GM19193 (cell line): Measurements from ENCODE around the gene C2orf49.

ENCODE experiments used
- POLR2A ChIP-seq: IDR thresholded peaks from 4 replicates; pipeline ENCODE4 v1.6.1; 2011; ENCODE audit not compliant: insufficient read depth, insufficient read length; ENCODE audit errors: extremely low read depth

C2orf49 gene

DNA sequence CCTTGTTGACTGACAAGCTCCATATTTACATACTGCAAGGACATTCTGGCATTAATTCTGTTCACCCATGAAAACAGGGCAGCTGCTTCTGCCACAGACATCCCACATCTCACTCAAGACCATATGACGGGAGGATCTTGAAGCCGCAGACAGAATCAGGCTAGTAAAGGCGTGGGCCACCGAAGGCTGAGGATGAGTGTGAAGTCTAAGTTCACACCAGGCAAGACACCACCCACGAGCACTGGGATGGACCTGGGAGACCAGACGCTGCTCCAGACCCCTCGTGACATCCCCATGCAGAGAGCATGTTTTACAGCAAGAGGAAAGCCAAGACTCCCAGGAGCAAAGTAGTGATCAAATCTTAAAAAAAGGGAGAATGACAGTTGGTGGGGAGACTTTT lies 58.4 kb downstream of the C2orf49 start:
- TF ChIP-seq POLR2A = no peak

DNA sequence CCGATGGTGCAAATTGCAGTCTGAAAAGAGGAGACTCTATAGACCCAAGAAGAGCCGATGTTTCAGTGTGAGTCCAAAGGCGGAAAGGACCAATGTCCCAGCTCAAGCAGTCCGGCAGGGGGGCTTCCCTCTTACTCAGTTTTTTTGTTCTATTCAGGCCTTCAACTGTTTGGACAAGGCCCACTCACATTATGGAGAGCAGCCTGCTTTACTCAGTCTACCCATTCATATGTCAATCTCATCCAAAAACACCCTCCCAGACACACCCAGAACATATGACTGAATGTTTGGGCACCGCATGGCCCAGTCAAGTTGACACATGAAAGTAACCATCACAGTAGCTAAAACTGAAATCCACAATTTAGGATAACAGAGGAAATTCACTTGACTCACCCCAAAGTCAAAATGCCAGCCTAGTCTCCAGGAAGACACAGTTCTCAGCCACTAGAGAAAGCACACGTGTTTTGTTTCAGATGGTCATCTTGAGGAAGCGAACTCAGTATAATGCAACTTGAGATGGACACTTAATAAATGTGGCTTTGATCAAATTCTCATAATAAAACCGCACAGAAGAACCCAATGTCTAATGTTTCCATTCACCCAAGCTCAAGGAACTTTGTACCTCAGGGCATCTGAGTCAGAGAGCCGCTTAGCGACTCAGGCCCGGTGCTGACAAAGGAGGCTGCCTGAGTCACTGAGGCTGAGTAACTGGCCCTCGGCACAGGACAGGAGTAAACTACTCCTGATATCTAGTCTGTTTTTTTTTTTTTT lies 59.1 kb downstream of the C2orf49 start:
- no peak for TF ChIP-seq POLR2A

DNA sequence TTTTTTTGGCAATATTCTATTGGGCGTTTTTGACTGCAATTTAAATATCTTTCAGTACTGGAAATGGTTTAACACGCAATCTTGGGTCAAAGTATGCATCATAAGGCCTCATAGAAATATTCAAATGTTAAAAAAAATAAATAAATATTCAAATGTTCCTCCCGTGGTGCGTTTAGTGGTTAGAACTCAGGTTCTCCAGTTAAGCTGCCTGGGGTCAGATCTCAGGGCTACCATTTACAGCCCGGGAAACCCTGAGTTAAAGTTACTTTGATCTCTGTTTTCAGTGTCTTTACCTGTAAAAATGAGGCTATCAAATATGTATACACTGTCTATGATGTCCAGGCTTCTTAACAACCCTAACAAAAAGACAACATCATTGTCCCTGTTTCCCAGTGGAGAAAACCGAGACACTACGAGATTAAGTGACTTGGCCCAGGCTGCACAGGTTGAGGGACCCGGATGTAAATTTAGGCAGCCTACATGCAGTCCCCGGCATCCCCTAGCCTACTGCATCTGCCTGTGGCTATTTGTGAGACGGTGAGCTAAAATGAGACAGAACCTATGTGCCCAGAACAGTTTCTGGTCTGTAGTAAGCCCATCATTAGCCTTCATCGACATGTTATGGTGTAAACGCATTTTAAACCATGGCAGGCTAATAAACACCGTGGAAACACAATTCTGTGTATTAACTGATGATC lies 59.8 kb downstream of the C2orf49 start:
- no peak for TF ChIP-seq POLR2A

DNA sequence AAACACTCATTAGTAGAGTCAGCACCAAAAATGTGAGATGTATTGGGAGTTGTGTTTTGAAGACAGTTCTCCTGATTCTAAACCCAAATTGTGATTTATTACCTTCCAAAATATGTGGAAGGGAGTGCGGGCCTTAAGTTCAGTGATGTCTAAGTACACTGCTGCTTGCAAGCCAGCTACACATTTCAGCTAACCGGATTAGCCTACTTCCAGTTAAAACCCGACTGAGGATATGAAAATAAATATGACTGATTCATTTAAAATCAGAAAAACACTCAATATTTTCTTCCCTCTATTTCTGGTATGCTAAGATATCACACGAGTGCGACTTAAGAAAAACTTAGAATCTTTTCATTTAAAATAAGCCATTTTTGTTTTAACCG lies 60.6 kb downstream of the C2orf49 start:
- no peak for TF ChIP-seq POLR2A

DNA sequence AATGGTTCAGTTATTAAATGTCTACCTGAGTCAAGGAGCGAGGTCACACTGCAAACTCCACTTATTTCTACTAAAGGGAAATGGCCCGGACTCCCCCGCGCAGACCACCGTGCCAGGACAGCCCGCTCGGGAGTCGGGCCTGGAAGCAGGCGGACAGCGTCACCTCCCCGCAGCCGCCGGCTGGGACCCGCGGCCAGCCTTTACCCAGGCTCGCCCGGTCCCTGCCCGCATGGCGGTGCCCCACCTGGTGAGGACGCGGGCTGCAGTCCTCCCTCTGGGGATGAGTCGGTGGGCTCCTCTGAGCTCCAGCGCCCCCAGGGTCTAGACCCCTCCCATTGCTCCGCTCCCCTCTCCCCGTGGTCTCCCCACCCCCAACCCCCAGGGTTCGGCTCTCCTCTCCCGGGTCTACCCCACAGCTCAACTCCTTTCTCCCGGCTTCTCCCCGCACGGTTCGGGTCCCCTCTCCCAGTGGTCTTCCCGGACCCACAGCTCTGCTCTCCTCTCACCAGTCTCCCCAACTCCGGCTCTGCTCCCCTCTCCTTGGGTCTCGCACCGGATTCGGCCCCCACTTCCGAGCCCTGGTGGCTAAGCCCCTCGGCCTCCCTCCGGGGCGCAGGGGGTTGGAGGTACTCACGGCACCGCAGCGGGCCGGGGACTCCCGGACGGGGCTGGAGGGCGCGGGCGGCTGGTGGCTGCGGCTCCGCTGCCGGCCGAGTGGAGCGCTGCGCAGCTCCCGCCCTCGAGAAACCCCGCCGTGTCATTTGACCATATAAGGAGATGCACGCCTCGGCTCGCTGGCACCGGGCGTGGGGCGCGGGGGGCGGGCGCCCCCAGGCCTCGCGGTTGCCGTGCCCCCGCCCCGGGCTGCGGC lies 61.2 kb downstream of the C2orf49 start, which contains the start of gene FHL2:
Gene FHL2, minus strand, starts transcription at position 716 of the 871 bp plus-strand sequence. CDS start 12,535 bp downstream, outside the sequence.
- TF ChIP-seq POLR2A = peak; percentile 27
